GM19455 (cell line): ENCODE measurements around the gene SPIRE2.
"Not testable (repeated sequence)": the region's sequence is repeated elsewhere in the genome, so short reads cannot be mapped to it uniquely, and the experiment has no call there.

ENCODE experiments used
- ATAC-seq: cut with Tn5 transposase; IDR thresholded peaks from one replicate; pipeline ENCODE4 v1.9.1; 2021; ENCODE audit not compliant: unreplicated experiment

SPIRE2 gene

DNA sequence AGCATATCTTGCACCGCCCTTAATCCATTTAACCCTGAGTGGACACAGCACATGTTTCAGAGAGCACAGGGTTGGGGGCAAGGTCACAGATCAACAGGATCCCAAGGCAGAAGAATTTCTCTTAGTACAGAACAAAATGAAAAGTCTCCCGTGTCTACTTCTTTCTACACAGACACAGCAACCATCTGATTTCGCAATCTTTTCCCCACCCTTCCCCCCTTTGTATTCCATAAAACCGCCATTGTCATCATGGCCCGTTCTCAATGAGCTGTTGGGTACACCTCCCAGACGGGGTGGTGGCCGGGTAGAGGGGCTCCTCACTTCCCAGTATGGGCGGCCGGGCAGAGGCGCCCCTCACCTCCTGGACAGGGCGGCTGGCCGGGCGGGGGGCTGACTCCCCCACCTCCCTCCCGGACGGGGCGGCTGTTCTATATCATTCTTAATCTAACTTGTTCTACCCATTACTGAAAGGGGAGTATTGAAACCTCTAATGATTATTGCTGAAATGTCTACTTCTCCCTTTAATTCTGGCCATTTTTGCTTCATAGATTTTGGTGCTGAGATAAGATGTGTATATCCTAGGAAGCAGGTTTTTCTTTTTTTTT lies 21.6 kb upstream of the SPIRE2 start:
- not testable (repeated sequence) for ATAC-seq

- no peak for ATAC-seq
Measured at GRCh38 chr16:89808475-89808874, 19.8 kb upstream of the SPIRE2 start.

GRCh38 chr16:89811321-89811720 lies 17.0 kb upstream of the SPIRE2 start:
- no peak for ATAC-seq

- peak; percentile 27 for ATAC-seq
Measured at GRCh38 chr16:89815639-89816348, 12.5 kb upstream of the SPIRE2 start.

DNA sequence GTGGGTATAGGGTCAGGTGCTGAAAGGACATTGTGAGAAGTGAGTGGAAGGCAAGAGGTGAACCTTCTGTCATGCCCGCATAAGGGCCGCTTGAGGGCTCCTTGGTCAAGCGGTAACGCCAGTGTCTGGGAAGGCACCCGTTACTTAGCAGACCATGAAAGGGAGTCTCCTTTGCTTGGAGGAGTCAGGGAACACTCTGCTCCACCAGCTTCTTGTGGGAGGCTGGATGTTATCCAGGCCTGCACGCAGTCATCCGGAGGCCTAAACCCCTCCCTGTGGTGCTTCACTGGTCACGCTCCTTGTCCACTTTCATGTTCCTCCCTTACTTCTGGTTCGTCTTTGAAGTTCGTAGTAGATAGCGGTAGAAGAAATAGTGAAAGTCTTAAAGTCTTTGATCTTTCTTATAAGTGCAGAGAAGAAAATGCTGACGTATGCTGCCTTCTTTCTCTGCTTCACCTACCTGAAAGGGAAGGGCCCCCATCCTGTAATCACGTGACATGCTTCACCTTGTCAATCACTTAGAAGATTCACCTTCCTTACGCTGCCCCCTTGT lies 9.3 kb upstream of the SPIRE2 start:
- not testable (repeated sequence) for ATAC-seq

DNA sequence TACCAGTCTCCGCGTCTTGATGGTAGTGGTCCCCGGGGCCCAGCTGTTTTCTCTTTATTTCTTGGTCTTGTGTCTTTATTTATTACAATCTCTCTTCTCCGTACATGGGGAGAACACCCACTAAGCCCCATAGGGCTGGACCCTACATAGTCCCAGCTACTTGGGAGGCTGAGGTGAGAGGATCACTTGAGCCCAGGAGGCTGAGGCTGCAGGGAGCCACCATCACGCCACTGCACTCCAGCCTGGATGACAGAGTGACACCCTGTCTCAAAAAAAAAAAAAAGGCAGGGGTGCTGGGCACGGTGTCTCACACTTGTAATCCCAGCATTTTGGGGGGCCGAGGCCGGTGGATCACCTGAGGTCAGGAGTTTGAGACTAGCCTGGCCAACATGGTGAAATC lies 8.8 kb upstream of the SPIRE2 start:
- ATAC-seq: not testable (repeated sequence)

GRCh38 chr16:89821438-89822187 lies 6.7 kb upstream of the SPIRE2 start:
- ATAC-seq: no peak

GRCh38 chr16:89822188-89823086 lies 5.8 kb upstream of the SPIRE2 start:
- no peak for ATAC-seq

DNA sequence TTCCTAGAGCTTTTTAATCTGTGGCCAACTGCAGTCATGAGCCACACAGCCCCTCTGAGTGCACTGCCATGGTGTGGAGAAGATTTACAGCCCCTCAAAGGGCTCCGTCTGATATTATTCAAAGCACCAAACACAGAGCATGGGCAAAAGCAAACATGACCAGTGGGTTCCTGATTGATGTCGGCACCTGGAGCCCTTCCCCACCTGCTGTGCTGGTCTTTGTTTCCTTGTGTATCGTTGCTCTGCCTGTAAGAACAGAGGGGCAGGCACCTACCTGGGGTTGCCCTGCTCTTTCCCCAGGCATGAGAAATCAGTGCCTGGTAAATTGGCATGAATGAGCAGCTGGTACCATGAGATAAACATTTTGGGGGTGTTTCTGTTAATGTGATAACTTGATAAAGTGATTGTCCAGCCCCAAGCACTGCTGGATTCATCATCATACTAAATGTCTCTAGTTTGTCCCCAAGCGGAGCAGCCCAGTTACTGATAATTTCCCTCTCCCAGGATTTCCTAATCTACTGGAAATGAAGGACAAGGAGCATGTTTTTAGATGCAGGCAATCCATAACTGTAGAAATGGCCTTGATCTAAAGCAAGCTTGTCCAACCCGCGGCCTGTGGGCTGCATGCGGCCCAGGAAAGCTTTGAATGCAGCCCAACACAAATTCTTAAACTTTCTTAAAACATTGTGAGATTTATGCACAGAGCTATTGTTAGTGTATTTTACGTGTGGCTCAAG lies 5.0 kb upstream of the SPIRE2 start:
- no peak for ATAC-seq

GRCh38 chr16:89823824-89824148 lies 4.5 kb upstream of the SPIRE2 start:
- ATAC-seq: not testable (repeated sequence)

GRCh38 chr16:89826531-89827382 lies 1.5 kb upstream of the SPIRE2 start:
- ATAC-seq: no peak

- no peak for ATAC-seq
Measured at GRCh38 chr16:89827383-89828198, 684 bp upstream of the SPIRE2 start.

DNA sequence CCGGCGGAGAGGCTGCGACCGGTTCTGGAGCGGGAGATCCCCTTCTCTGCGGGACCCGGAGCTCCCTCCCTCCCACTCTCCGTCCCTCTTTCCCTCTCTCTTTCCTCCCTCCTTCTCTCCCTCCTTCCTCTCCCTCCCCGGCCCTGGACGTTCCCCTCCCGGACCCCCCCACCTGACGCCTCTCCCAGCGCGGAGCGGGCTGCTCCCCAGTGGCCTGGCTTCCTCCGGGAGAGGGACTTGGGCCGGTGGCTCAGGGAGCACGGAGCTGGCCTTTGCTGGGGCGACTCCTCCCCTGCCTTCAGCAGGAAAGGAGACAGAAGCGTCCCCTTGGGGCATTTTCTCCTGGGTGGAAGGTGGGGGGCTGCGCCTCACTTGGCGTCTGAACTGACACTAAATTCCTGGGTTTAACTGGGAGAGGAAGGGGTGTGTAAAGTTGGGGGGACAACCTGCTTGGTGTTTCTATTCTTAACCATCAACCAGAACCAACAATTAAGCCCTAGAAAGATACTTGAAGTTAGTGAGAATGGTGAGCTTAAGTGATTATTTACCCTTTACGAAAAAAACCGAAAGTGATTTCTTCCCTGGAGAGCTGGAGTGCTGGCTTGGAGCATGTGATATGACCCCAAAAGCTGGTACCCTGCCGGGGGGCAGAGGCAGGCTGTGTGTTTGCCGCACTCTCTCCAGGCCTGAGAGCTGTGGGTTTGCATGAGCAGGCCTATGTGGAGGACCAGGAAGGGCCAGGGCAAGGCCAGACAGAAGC lies 775 bp downstream of the SPIRE2 start:
- no peak for ATAC-seq

DNA sequence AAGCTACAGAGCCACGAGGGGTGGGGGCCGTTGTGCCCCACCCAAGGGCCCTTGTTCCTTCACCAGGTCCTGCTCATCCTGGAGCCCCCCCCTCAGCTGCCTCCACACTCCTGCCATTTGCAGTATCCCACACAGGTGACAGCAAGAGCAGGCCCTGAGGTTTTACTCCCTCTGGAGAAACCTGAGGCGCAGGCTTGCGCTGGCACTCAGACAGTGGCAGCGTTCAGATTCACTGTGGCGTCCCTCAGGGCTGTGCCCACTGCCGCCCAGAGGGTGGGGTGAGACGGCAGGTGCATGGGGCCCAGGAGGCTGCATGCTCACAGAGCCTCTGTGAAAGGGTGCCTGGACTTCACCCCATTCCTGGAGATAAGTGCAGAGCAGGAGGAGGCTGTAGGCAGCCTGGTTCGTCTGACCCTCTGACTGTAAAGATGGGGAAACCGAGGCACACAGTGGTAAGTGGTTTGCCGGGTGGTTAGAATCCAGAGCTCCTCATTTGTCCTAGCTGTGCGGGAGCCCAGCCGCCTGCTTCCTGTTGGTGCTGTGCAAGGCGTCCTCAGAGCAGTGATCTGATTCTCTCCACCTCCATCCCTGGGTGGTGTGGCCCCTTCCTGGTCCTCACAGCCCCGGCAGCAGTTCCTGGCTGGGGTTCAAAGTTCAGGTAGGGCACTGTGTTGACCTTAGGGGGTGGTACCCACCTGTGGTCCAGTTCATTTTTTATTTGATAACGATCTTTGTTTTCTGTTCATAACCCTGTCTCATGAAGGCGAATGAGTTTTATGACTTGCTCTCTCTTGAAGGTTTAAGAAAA lies 1.6 kb downstream of the SPIRE2 start:
- ATAC-seq: no peak

DNA sequence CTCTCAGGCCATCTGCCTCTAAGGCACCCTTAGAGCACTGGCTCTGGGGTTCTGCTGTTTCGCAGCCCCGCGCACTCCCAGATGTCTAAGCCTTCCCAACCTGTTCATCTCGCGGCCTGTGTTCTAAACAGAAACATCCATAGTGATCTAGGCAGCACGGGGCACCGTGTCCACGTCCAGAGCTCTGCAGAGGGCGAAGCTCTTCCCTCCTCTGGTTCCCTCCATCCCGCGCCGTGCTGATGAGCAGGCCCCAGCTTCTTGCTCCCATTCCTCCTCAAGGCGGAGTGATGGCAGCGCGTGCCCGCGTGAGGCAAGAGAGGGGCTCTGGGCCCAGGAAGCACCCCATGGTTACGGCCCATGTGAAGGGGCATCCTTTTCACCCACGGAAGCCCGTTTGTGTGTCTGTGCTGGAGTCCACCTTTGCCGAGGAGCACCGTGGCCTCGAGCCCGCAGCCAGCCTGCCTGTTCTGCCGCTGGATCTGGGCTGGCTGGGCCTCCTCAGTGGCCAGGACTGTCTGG lies 3.6 kb downstream of the SPIRE2 start:
- no peak for ATAC-seq

DNA sequence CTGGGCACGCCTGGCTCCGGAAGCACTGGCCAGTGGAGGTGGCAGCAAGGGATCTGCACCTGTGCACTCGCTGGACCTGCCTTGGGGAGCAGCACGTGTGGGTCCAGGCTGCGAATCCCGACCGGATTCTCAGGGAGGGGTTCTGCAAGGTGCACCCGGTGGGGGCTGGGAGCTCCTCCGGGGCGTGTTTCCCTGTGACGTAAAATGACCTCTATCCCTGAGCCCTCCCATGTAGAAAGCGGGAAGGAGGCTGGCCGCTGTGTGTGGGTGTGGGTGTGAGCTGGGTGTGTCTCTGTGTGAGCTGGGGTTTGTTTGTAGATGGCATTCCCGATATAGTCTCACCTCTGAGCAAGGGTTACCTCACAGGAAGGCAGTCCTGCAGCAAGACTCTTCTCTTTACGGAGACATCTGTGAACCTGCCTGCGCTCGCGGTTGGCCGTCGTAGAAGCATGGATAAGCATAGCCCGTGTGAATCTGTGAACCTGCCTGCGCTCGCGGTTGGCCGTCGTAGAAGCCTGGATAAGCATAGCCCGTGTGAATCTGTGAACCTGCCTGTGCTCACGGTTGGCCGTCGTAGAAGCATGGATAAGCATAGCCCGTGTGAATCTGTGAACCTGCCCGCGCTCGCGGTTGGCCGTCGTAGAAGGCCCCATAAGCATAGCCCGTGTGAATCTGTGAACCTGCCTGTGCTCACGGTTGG lies 5.5 kb downstream of the SPIRE2 start:
- not testable (repeated sequence) for ATAC-seq
